SK-N-SH treated with all-trans-retinoic acid at 6 μM for 48 hours (cell line): ENCODE results near the gene DYNC1I1.

Experiments used
- ARNTL ChIP-seq: fragments of 450-650 bp; formaldehyde crosslinking; IDR thresholded peaks from 2 replicates; pipeline ENCODE4 v1.5.0; 2020; ENCODE audit warnings: low read depth, mild to moderate bottlenecking, moderate library complexity, borderline replicate concordance
- BACH2 ChIP-seq: fragments of 250-450 bp; sonication (Bioruptor Pico); IDR thresholded peaks from 2 replicates; pipeline ENCODE4 v1.9.0; 2021; ENCODE audit warnings: mild to moderate bottlenecking, borderline replicate concordance
- CSDC2 ChIP-seq: fragments of 250-450 bp; sonication (Bioruptor Pico); IDR thresholded peaks from 2 replicates; pipeline ENCODE4 v1.5.0; 2020; ENCODE audit warnings: mild to moderate bottlenecking, moderate library complexity
- ESRRG ChIP-seq: fragments of 250-450 bp; sonication (Bioruptor Pico); IDR thresholded peaks from 2 replicates; pipeline ENCODE4 v1.6.1; 2021; ENCODE audit warnings: mild to moderate bottlenecking
- GLIS3 ChIP-seq: fragments of 250-450 bp; sonication (Bioruptor Pico); IDR thresholded peaks from 2 replicates; pipeline ENCODE4 v1.5.0; 2020; ENCODE audit warnings: mild to moderate bottlenecking, moderate library complexity
- ISL1 ChIP-seq: fragments of 250-450 bp; sonication (Bioruptor Pico); IDR thresholded peaks from 2 replicates; pipeline ENCODE4 v2.1.2; 2022; ENCODE audit warnings: mild to moderate bottlenecking, moderate library complexity
- SNAI2 ChIP-seq: fragments of 250-450 bp; sonication (Bioruptor Pico); IDR thresholded peaks from 2 replicates; pipeline ENCODE4 v1.5.0; 2020; ENCODE audit warnings: mild to moderate bottlenecking, moderate library complexity
- ZFP3 ChIP-seq: fragments of 250-450 bp; sonication (Bioruptor Pico); IDR thresholded peaks from 2 replicates; pipeline ENCODE4 v1.5.0; 2020; ENCODE audit warnings: mild to moderate bottlenecking, moderate library complexity

GRCh38 chr7:96026611-96027010, 254.3 kb downstream of the DYNC1I1 start:
- no peak for TF ChIP-seq GLIS3 (CRISPR knock-in tag)
- TF ChIP-seq ARNTL (CRISPR knock-in tag): no peak
- TF ChIP-seq ZFP3 (CRISPR knock-in tag): no peak
- no peak for TF ChIP-seq ESRRG (CRISPR knock-in tag)
- TF ChIP-seq ISL1 (CRISPR knock-in tag): no peak
- no peak for TF ChIP-seq BACH2
- TF ChIP-seq CSDC2 (CRISPR knock-in tag): no peak
- no peak for TF ChIP-seq SNAI2
